RWPE2 (cell line): ENCODE results near the gene METTL25.

Experiments
- ATAC-seq: fragments of 200-7000 bp; cut with Tn5 transposase; 3 replicates; pipeline ENCODE4 v1.9.1; 2021; ENCODE audit warnings: low read depth
- DNase-seq: peaks from one replicate; pipeline ENCODE4 v3.0.0-alpha.2; 2020; ENCODE audit warnings: low spot score
- H3K27ac ChIP-seq: fragments of 450-650 bp; 2 replicates; pipeline ENCODE4 v1.5.1; 2017; ENCODE audit warnings: mild to moderate bottlenecking; ENCODE audit not compliant: poor library complexity, severe bottlenecking
- H3K27me3 ChIP-seq: fragments of 250-450 bp; sonication (Bioruptor Pico); 2 replicates; pipeline ENCODE4 v1.5.1; 2021; ENCODE audit warnings: mild to moderate bottlenecking, moderate library complexity; ENCODE audit not compliant: insufficient read depth, poor library complexity, severe bottlenecking
- H3K36me3 ChIP-seq: fragments of 250-450 bp; sonication (Bioruptor Pico); 2 replicates; pipeline ENCODE4 v1.5.1; 2020; ENCODE audit warnings: low read depth, mild to moderate bottlenecking, moderate library complexity
- H3K4me1 ChIP-seq: fragments of 250-450 bp; sonication (Bioruptor Pico); 2 replicates; pipeline ENCODE4 v1.5.1; 2021; ENCODE audit warnings: mild to moderate bottlenecking, moderate library complexity; ENCODE audit not compliant: insufficient read depth, poor library complexity, severe bottlenecking
- H3K4me3 ChIP-seq: fragments of 250-450 bp; sonication (Bioruptor Pico); 2 replicates; pipeline ENCODE4 v1.5.1; 2021; ENCODE audit warnings: mild to moderate bottlenecking, moderate library complexity; ENCODE audit not compliant: severe bottlenecking
- H3K9me3 ChIP-seq: fragments of 250-450 bp; sonication (Bioruptor Pico); 2 replicates; pipeline ENCODE4 v1.5.1; 2021; ENCODE audit warnings: mild to moderate bottlenecking, moderate library complexity; ENCODE audit not compliant: severe bottlenecking
- CTCF ChIP-seq: fragments of 450-650 bp; IDR thresholded peaks from one replicate; pipeline ENCODE4 v1.5.1; 2017; ENCODE audit warnings: mild to moderate bottlenecking, moderate library complexity; ENCODE audit not compliant: poor library complexity, severe bottlenecking

Gene METTL25

DNA sequence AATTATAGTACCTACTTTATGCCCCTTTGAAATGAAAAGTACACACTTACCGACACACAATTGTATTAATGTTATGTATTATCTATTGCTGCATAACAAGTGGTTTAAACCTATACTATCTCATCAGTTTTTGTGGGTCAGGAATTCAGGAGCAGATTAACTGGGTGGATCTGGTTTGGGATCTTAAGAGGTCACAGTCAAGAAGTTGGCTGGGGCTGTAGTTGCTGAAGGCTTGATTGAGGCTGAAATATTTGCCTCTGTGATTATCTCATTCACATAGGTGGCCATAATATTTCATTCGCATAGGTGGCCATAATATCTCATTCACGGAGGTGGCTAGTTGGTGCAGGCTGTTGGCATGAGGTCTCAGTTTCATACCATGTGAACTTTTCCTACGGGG lies 5.7 kb downstream of the METTL25 start:
- peaks cover 8% of the 10 kb centered on the region for H3K4me1 ChIP-seq

DNA sequence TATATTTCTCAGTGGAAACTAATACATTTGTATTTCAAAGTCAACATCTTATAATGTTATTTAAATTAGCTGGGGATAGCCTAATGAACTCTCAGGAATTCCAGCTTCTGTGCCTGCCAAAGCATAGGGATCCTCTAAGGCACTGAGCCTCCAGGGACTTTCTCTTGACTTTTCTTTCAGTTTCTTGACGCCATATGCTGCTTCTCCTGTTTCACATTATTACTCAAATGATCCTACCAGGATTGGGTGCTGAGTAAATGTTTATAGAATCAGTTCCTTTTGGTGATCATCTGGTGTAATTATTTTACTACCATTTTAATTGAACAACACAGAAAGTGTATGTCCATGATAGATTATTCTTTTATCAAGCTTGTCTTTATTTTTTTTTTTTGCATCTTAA lies 7.9 kb downstream of the METTL25 start:
- no peak overlapping the region for H3K4me3 ChIP-seq

More for the DNA sequence above, 5.7 kb downstream of the METTL25 start:
- no peak overlapping the region for H3K27ac ChIP-seq
- no peak overlapping the region for H3K4me3 ChIP-seq
- no peak for ATAC-seq
- no peak for DNase-seq
- H3K9me3 ChIP-seq: no peaks in the 10 kb centered on the region
- no peak for TF ChIP-seq CTCF
- H3K36me3 ChIP-seq: no peaks in the 10 kb centered on the region
- H3K27me3 ChIP-seq: no peaks in the 10 kb centered on the region

GRCh38 chr12:82375201-82375600 lies 16.9 kb downstream of the METTL25 start:
- Histone ChIP-seq H3K4me3 (no peak overlapping the region), H3K27me3 (no peaks in the 10 kb centered on the region), H3K36me3 (no peaks in the 10 kb centered on the region), H3K27ac (no peak overlapping the region), H3K9me3 (no peaks in the 10 kb centered on the region), H3K4me1 (no peaks in the 10 kb centered on the region)
- no peak for TF ChIP-seq CTCF
- ATAC-seq (no peak), DNase-seq (no peak)

More for the DNA sequence above, 7.9 kb downstream of the METTL25 start:
- TF ChIP-seq CTCF: no peak
- no peak overlapping the region for H3K27ac ChIP-seq
- H3K9me3 ChIP-seq: no peaks in the 10 kb centered on the region
- no peak for ATAC-seq
- no peaks in the 10 kb centered on the region for H3K36me3 ChIP-seq
- no peaks in the 10 kb centered on the region for H3K27me3 ChIP-seq
- H3K4me1 ChIP-seq: no peaks in the 10 kb centered on the region
- DNase-seq: no peak

DNA sequence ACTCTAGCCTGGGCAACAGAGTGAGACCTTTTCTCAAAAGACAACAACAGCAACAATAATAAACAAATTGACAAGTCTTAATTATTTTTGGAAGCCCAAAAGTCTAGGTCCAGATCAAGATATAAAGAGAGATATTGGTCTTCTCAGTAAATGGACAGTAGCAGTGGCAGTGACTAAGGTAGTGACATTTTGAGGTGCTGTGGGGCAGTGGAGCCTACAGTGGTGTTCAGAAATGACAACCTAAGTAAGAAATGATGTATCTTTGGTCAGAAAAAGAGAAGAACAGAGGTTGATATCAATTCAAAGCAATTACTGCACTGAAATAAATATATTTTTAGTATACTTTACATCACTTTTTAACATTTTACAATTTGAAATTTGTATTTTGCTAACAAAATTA lies 20.7 kb downstream of the METTL25 start:
- no peaks in the 10 kb centered on the region for H3K9me3 ChIP-seq
- DNase-seq: no peak
- H3K27me3 ChIP-seq: no peaks in the 10 kb centered on the region
- H3K36me3 ChIP-seq: no peaks in the 10 kb centered on the region
- no peak overlapping the region for H3K27ac ChIP-seq
- H3K4me3 ChIP-seq: no peak overlapping the region
- TF ChIP-seq CTCF: no peak
- ATAC-seq: no peak
- no peaks in the 10 kb centered on the region for H3K4me1 ChIP-seq

DNA sequence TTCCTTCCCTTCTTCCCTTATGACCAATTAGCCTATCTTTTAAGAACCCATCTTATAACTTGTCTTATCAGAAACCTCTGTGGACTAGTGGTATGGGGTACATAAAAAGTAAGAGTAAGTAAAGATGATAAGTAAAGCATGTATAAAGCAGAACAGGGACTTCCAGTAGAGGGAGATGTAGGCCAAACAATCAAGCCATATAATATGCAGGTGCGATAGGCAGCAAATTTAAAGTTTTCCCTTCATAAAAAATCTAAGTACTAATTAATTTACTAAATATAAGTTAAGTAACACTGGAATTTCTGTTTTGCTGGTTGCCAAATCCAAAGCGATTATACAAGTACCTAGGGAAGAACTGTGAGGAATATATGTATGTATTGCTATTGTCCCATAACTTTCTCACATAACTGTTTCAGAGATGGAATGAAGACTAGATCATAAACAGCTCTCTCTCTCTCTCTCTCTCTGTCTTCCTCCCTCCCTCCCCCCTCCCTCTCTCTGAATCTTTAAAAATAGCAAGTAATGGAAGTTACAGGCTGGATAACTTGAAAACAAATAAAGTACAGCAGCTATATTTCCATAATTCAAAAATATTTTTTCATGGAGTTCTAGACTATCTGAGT lies 25.7 kb downstream of the METTL25 start:
- no peaks in the 10 kb centered on the region for H3K27me3 ChIP-seq
- no peaks in the 10 kb centered on the region for H3K4me1 ChIP-seq
- H3K36me3 ChIP-seq: no peaks in the 10 kb centered on the region
- no peak overlapping the region for H3K27ac ChIP-seq
- ATAC-seq (peak; percentile 74), DNase-seq (no peak)
- no peaks in the 10 kb centered on the region for H3K9me3 ChIP-seq
- peak; percentile 73 for TF ChIP-seq CTCF
- H3K4me3 ChIP-seq: no peak overlapping the region
